ENCODE results near the gene MUC2. TPM values are rescaled to one million over a fixed set of nuclear protein-coding genes. Genes with fewer than 3 reads are reported as not detected.

Gene MUC2
- total and polyA plus RNA-seq, 9 of the 15 experiments (the other 6 are each of a cell fraction or from before 2014, with no cell fraction given), result under 0.01 to 0.18 TPM; not detected in 7

GRCh38 chr11:1123970-1124369 is 49.3 kb downstream of the MUC2 start:
- no peaks in the 10 kb centered on the region; the same call in 1 of the 2 replicates for H3K9me3 ChIP-seq (replicated peaks; ENCODE audit: control insufficient read depth, insufficient read depth, low read depth, low read length)
- intact Hi-C loops (cut with micrococcal nuclease), result no loop called here
- peaks cover 0 to 32% of the 10 kb centered on the region in 2 experiments; a peak in 2 of 5 replicates for H3K27me3 ChIP-seq (ENCODE audit: control insufficient read depth in 2 of 2, insufficient read depth in 2 of 2, low read length in 2 of 2)
- TF ChIP-seq FUS (optimal IDR thresholded peaks at IDR 0.05; ENCODE audit: low read depth, low read length), result no peak
- H4K20me1 ChIP-seq (replicated peaks; ENCODE audit: control insufficient read depth, insufficient read depth, low read length), result no peaks in the 10 kb centered on the region
- DNase-seq (ENCODE audit: extremely low read depth in 1 of 4, low spot score in 3 of 4), result no peak
- POLR2A ChIA-PET, result no interaction called here
- no TSS peak for BruUV-seq (replicated peaks)
- in situ Hi-C loops (cut with MboI), result no loop called here
- H3K9me1 ChIP-seq (ENCODE audit: control insufficient read depth, insufficient read depth, low read length), result no peaks in the 10 kb centered on the region
- no peak for FAIRE-seq
- H3K4me2 ChIP-seq (ENCODE audit: insufficient read depth, low read length), result no peak overlapping the region
- H3K9ac ChIP-seq (ENCODE audit: insufficient read depth in 1 of 2, low read depth in 2 of 2, low read length in 2 of 2), result no peak overlapping the region
- peaks cover 0 to 11% of the 10 kb centered on the region in 2 experiments; a peak in 1 of 5 replicates for H3K4me1 ChIP-seq (replicated peaks in 1 of 2; ENCODE audit: control insufficient read depth in 2 of 2, insufficient read depth in 2 of 2, low read length in 2 of 2)
- H3K36me3 ChIP-seq (ENCODE audit: control insufficient read depth, insufficient read depth, low read length), result no peaks in the 10 kb centered on the region
- H2AFZ ChIP-seq (ENCODE audit: low read depth, low read length), result no peak overlapping the region
- ATAC-seq, result no peak
- WGBS (ENCODE audit: insufficient coverage, low coverage, missing lambda C conversion rate), result 0% methylated on average over 1 of the region's 1 CpG
- CTCF ChIA-PET (ENCODE audit: low intra/inter-chr PET ratio), result no interaction called here
- no peak overlapping the region for H3K4me3 ChIP-seq
- H3K79me2 ChIP-seq (ENCODE audit: control insufficient read depth, insufficient read depth, low read length), result no peaks in the 10 kb centered on the region
- no peak overlapping the region for H3K27ac ChIP-seq (ENCODE audit: extremely low read depth, low read depth, low read length)

Other genes starting within 250 kb of the MUC2 start
Only the 7 nearest of the 10 such genes appear.
- gene POLR2L, start 232.3 kb upstream of the MUC2 start, total RNA-seq (2014; rRNA removed), result 688 and 1,043 TPM in 2 replicates
- 21.4 and 38.3 TPM in 2 replicates for gene POLR2L, start 232.3 kb upstream of the MUC2 start, total RNA-seq (2014; rRNA removed; fragmentation: Illumina TruSeq; extraction: Trizol)
- gene POLR2L, start 232.3 kb upstream of the MUC2 start, total RNA-seq (2015; rRNA removed; fragmentation: Illumina TruSeq; extraction: Trizol), result 170 and 171 TPM in 2 replicates
- 217 and 237 TPM in 2 replicates for gene POLR2L, start 232.3 kb upstream of the MUC2 start, total RNA-seq (2021)
- gene POLR2L, start 232.3 kb upstream of the MUC2 start, polyA plus RNA-seq (2011; rRNA removed), result 40.7 and 91.6 TPM in 2 replicates
- 48.1 and 191 TPM in 2 replicates for gene POLR2L, start 232.3 kb upstream of the MUC2 start, polyA plus RNA-seq (2014; fragmentation: Illumina TruSeq; extraction: Trizol)
- 100 to 1,000 TPM in 1 of 2 experiments, 10 to 100 TPM in 1; 97.7 to 108 TPM for gene POLR2L, start 232.3 kb upstream of the MUC2 start, polyA plus RNA-seq (2014; fragmentation: Nextera tagmentation; extraction: Ambion mirVana)
- gene POLR2L, start 232.3 kb upstream of the MUC2 start, polyA plus RNA-seq (2014; rRNA removed), result 350 and 635 TPM in 2 replicates
- 23.1 and 40.5 TPM in 2 replicates for gene TSPAN4, start 232.0 kb upstream of the MUC2 start, total RNA-seq (2014; rRNA removed)
- 2.3 and 3.8 TPM in 2 replicates for gene TSPAN4, start 232.0 kb upstream of the MUC2 start, total RNA-seq (2014; rRNA removed; fragmentation: Illumina TruSeq; extraction: Trizol)
- 15.7 and 16.7 TPM in 2 replicates for gene TSPAN4, start 232.0 kb upstream of the MUC2 start, total RNA-seq (2015; rRNA removed; fragmentation: Illumina TruSeq; extraction: Trizol)
- gene TSPAN4, start 232.0 kb upstream of the MUC2 start, total RNA-seq (2021), result 27.6 and 28.3 TPM in 2 replicates
- gene TSPAN4, start 232.0 kb upstream of the MUC2 start, polyA plus RNA-seq (2011; rRNA removed), result 21.5 and 42.1 TPM in 2 replicates
- gene TSPAN4, start 232.0 kb upstream of the MUC2 start, polyA plus RNA-seq (2014; fragmentation: Illumina TruSeq; extraction: Trizol), result 5.6 and 19.8 TPM in 2 replicates
- gene TSPAN4, start 232.0 kb upstream of the MUC2 start, polyA plus RNA-seq (2014; fragmentation: Nextera tagmentation; extraction: Ambion mirVana), result 1 to 10 TPM in 1 of 2 experiments, under 1 TPM in 1; 0.07 to 2.4 TPM
- 31.0 and 33.0 TPM in 2 replicates for gene TSPAN4, start 232.0 kb upstream of the MUC2 start, polyA plus RNA-seq (2014; rRNA removed)
- gene CHID1, start 164.1 kb upstream of the MUC2 start, total RNA-seq (2014; rRNA removed), result 39.8 and 54.6 TPM in 2 replicates
- gene CHID1, start 164.1 kb upstream of the MUC2 start, total RNA-seq (2014; rRNA removed; fragmentation: Illumina TruSeq; extraction: Trizol), result 14.2 and 22.4 TPM in 2 replicates
- 35.6 and 35.8 TPM in 2 replicates for gene CHID1, start 164.1 kb upstream of the MUC2 start, total RNA-seq (2015; rRNA removed; fragmentation: Illumina TruSeq; extraction: Trizol)
- gene CHID1, start 164.1 kb upstream of the MUC2 start, total RNA-seq (2021), result 108 and 114 TPM in 2 replicates
- gene CHID1, start 164.1 kb upstream of the MUC2 start, polyA plus RNA-seq (2011; rRNA removed), result 46.0 and 56.3 TPM in 2 replicates
- 67.7 and 81.6 TPM in 2 replicates for gene CHID1, start 164.1 kb upstream of the MUC2 start, polyA plus RNA-seq (2014; fragmentation: Illumina TruSeq; extraction: Trizol)
- gene CHID1, start 164.1 kb upstream of the MUC2 start, polyA plus RNA-seq (2014; fragmentation: Nextera tagmentation; extraction: Ambion mirVana), result 10 to 100 TPM; 15.1 to 29.6 TPM
- gene CHID1, start 164.1 kb upstream of the MUC2 start, polyA plus RNA-seq (2014; rRNA removed), result 57.8 and 70.5 TPM in 2 replicates
- gene AP2A2, start 149.0 kb upstream of the MUC2 start, total RNA-seq (2014; rRNA removed), result 8.1 and 11.0 TPM in 2 replicates
- 11.9 and 16.2 TPM in 2 replicates for gene AP2A2, start 149.0 kb upstream of the MUC2 start, total RNA-seq (2014; rRNA removed; fragmentation: Illumina TruSeq; extraction: Trizol)
- 19.8 and 22.8 TPM in 2 replicates for gene AP2A2, start 149.0 kb upstream of the MUC2 start, total RNA-seq (2015; rRNA removed; fragmentation: Illumina TruSeq; extraction: Trizol)
- gene AP2A2, start 149.0 kb upstream of the MUC2 start, total RNA-seq (2021), result 26.2 and 33.3 TPM in 2 replicates
- 27.7 and 30.6 TPM in 2 replicates for gene AP2A2, start 149.0 kb upstream of the MUC2 start, polyA plus RNA-seq (2011; rRNA removed)
- gene AP2A2, start 149.0 kb upstream of the MUC2 start, polyA plus RNA-seq (2014; fragmentation: Illumina TruSeq; extraction: Trizol), result 29.5 and 41.7 TPM in 2 replicates
- 1 to 10 TPM in 1 of 2 experiments, under 1 TPM in 1; 0.69 to 1.3 TPM for gene AP2A2, start 149.0 kb upstream of the MUC2 start, polyA plus RNA-seq (2014; fragmentation: Nextera tagmentation; extraction: Ambion mirVana)
- 15.2 and 16.7 TPM in 2 replicates for gene AP2A2, start 149.0 kb upstream of the MUC2 start, polyA plus RNA-seq (2014; rRNA removed)
- not detected in 2 replicates for gene MUC6, start 38.2 kb upstream of the MUC2 start, total RNA-seq (2014; rRNA removed)
- not detected in 2 replicates for gene MUC6, start 38.2 kb upstream of the MUC2 start, total RNA-seq (2014; rRNA removed; fragmentation: Illumina TruSeq; extraction: Trizol)
- not detected in 2 replicates for gene MUC6, start 38.2 kb upstream of the MUC2 start, total RNA-seq (2015; rRNA removed; fragmentation: Illumina TruSeq; extraction: Trizol)
- gene MUC6, start 38.2 kb upstream of the MUC2 start, total RNA-seq (2021), result 0.16 TPM in 1 of 2 replicates, not detected in the other
- not detected in 2 replicates for gene MUC6, start 38.2 kb upstream of the MUC2 start, polyA plus RNA-seq (2011; rRNA removed)
- gene MUC6, start 38.2 kb upstream of the MUC2 start, polyA plus RNA-seq (2014; fragmentation: Illumina TruSeq; extraction: Trizol), result not detected in 2 replicates
- not detected for gene MUC6, start 38.2 kb upstream of the MUC2 start, polyA plus RNA-seq (2014; fragmentation: Nextera tagmentation; extraction: Ambion mirVana)
- gene MUC6, start 38.2 kb upstream of the MUC2 start, polyA plus RNA-seq (2014; rRNA removed), result 0.01 TPM in 1 of 2 replicates, not detected in the other
- gene MUC5AC, start 83.1 kb downstream of the MUC2 start, total RNA-seq (2014; rRNA removed), result not detected in 2 replicates
- gene MUC5AC, start 83.1 kb downstream of the MUC2 start, total RNA-seq (2014; rRNA removed; fragmentation: Illumina TruSeq; extraction: Trizol), result not detected in 2 replicates
- gene MUC5AC, start 83.1 kb downstream of the MUC2 start, total RNA-seq (2015; rRNA removed; fragmentation: Illumina TruSeq; extraction: Trizol), result not detected in 2 replicates
- under 0.01 TPM in 1 of 2 replicates, not detected in the other for gene MUC5AC, start 83.1 kb downstream of the MUC2 start, total RNA-seq (2021)
- gene MUC5AC, start 83.1 kb downstream of the MUC2 start, polyA plus RNA-seq (2011; rRNA removed), result not detected in 2 replicates
- not detected in 2 replicates for gene MUC5AC, start 83.1 kb downstream of the MUC2 start, polyA plus RNA-seq (2014; fragmentation: Illumina TruSeq; extraction: Trizol)
- not detected for gene MUC5AC, start 83.1 kb downstream of the MUC2 start, polyA plus RNA-seq (2014; fragmentation: Nextera tagmentation; extraction: Ambion mirVana)
- gene MUC5AC, start 83.1 kb downstream of the MUC2 start, polyA plus RNA-seq (2014; rRNA removed), result not detected in 2 replicates
- gene MUC5B, start 148.2 kb downstream of the MUC2 start, total RNA-seq (2014; rRNA removed), result 0.04 TPM in 1 of 2 replicates, not detected in the other
- gene MUC5B, start 148.2 kb downstream of the MUC2 start, total RNA-seq (2014; rRNA removed; fragmentation: Illumina TruSeq; extraction: Trizol), result not detected in 2 replicates
- gene MUC5B, start 148.2 kb downstream of the MUC2 start, total RNA-seq (2015; rRNA removed; fragmentation: Illumina TruSeq; extraction: Trizol), result not detected in 2 replicates
- 0.95 and 1.2 TPM in 2 replicates for gene MUC5B, start 148.2 kb downstream of the MUC2 start, total RNA-seq (2021)
- under 0.01 TPM in 1 of 2 replicates, not detected in the other for gene MUC5B, start 148.2 kb downstream of the MUC2 start, polyA plus RNA-seq (2011; rRNA removed)
- gene MUC5B, start 148.2 kb downstream of the MUC2 start, polyA plus RNA-seq (2014; fragmentation: Illumina TruSeq; extraction: Trizol), result 0.01 TPM in 1 of 2 replicates, not detected in the other
- gene MUC5B, start 148.2 kb downstream of the MUC2 start, polyA plus RNA-seq (2014; fragmentation: Nextera tagmentation; extraction: Ambion mirVana), result not detected
- gene MUC5B, start 148.2 kb downstream of the MUC2 start, polyA plus RNA-seq (2014; rRNA removed), result 0.04 TPM in 1 of 2 replicates, not detected in the other